Measurements from ENCODE around the gene PRKACA. TPM values are rescaled to one million over a fixed set of nuclear protein-coding genes. Genes with fewer than 3 reads are reported as not detected.

PRKACA gene
- total RNA-seq, 1 donor from 2014 or later = 103 TPM

- TF ChIP-seq CTCF (conservative IDR thresholded peaks at IDR 0.05) = no peak
- Mint-ChIP-seq H3K36me3 (ENCODE audit: low read depth) (no peaks in the 10 kb centered on the region), H3K27me3 (ENCODE audit: low read depth) (peaks cover 31% of the 10 kb centered on the region), H3K27ac (ENCODE audit: unreplicated experiment) (no peak overlapping the region), H3K4me3 (no peak overlapping the region), H3K4me1 (peaks cover 1% of the 10 kb centered on the region), H3K9me3 (no peaks in the 10 kb centered on the region)
- no peak for DNase-seq (ENCODE audit: low read depth, low spot score)
Observed at GRCh38 chr19:14054721-14055120, 62.8 kb downstream of the PRKACA start.

GRCh38 chr19:14054099-14054498, 63.5 kb downstream of the PRKACA start:
- H3K27me3 Mint-ChIP-seq (ENCODE audit: low read depth) = peaks cover 25% of the 10 kb centered on the region
- no peak overlapping the region for H3K4me3 Mint-ChIP-seq
- no peak for DNase-seq (ENCODE audit: low read depth, low spot score)
- H3K27ac Mint-ChIP-seq (ENCODE audit: unreplicated experiment) = no peak overlapping the region
- H3K9me3 Mint-ChIP-seq = no peaks in the 10 kb centered on the region
- TF ChIP-seq CTCF (conservative IDR thresholded peaks at IDR 0.05) = no peak
- H3K36me3 Mint-ChIP-seq (ENCODE audit: low read depth) = no peaks in the 10 kb centered on the region
- no peaks in the 10 kb centered on the region for H3K4me1 Mint-ChIP-seq

- TF ChIP-seq CTCF (conservative IDR thresholded peaks at IDR 0.05) = no peak
- Mint-ChIP-seq H3K27me3 (ENCODE audit: low read depth) (peaks cover 19% of the 10 kb centered on the region), H3K9me3 (no peaks in the 10 kb centered on the region), H3K36me3 (ENCODE audit: low read depth) (no peaks in the 10 kb centered on the region), H3K4me3 (no peak overlapping the region), H3K27ac (ENCODE audit: unreplicated experiment) (no peak overlapping the region), H3K4me1 (no peaks in the 10 kb centered on the region)
- no peak for DNase-seq (ENCODE audit: low read depth, low spot score)
Observed at GRCh38 chr19:14053500-14053899, 64.1 kb downstream of the PRKACA start.

GRCh38 chr19:14053032-14053431, 64.5 kb downstream of the PRKACA start:
- Mint-ChIP-seq H3K27ac (ENCODE audit: unreplicated experiment) (no peak overlapping the region), H3K36me3 (ENCODE audit: low read depth) (no peaks in the 10 kb centered on the region), H3K4me3 (no peak overlapping the region), H3K27me3 (ENCODE audit: low read depth) (peaks cover 14% of the 10 kb centered on the region), H3K9me3 (no peaks in the 10 kb centered on the region), H3K4me1 (no peaks in the 10 kb centered on the region)
- no peak for DNase-seq (ENCODE audit: low read depth, low spot score)
- no peak for TF ChIP-seq CTCF (conservative IDR thresholded peaks at IDR 0.05)

- Mint-ChIP-seq H3K36me3 (ENCODE audit: low read depth) (no peaks in the 10 kb centered on the region), H3K9me3 (no peaks in the 10 kb centered on the region), H3K4me3 (no peak overlapping the region), H3K27me3 (ENCODE audit: low read depth) (peaks cover 9% of the 10 kb centered on the region), H3K27ac (ENCODE audit: unreplicated experiment) (no peak overlapping the region), H3K4me1 (no peaks in the 10 kb centered on the region)
- TF ChIP-seq CTCF (conservative IDR thresholded peaks at IDR 0.05) = no peak
- DNase-seq (ENCODE audit: low read depth, low spot score) = no peak
Observed at GRCh38 chr19:14052470-14052869, 65.1 kb downstream of the PRKACA start.

GRCh38 chr19:14051980-14052379, 65.6 kb downstream of the PRKACA start:
- DNase-seq (ENCODE audit: low read depth, low spot score) = no peak
- Mint-ChIP-seq H3K4me1 (no peaks in the 10 kb centered on the region), H3K36me3 (ENCODE audit: low read depth) (no peaks in the 10 kb centered on the region), H3K9me3 (no peaks in the 10 kb centered on the region), H3K27ac (ENCODE audit: unreplicated experiment) (no peak overlapping the region), H3K4me3 (no peak overlapping the region), H3K27me3 (ENCODE audit: low read depth) (peaks cover 8% of the 10 kb centered on the region)
- TF ChIP-seq CTCF (conservative IDR thresholded peaks at IDR 0.05) = no peak
